HepG2 (cell line): Measurements from ENCODE around the gene TENT4B. TPM values are rescaled to one million over a fixed set of nuclear protein-coding genes. Genes with fewer than 3 reads are reported as not detected.

Experiments used
- BHLHE40 ChIP-seq: IDR thresholded peaks from 2 replicates; pipeline ENCODE4 v1.6.1; 2011; ENCODE audit warnings: low read length, improper control_type of control experiment
- RAD51 ChIP-seq: fragments of 450-650 bp; IDR thresholded peaks from 2 replicates; pipeline ENCODE4 v1.6.1; 2016; ENCODE audit warnings: borderline replicate concordance
- SP140L ChIP-seq: sonication (generic); formaldehyde crosslinking; IDR thresholded peaks from 2 replicates; pipeline ENCODE4 v1.4.0; 2020; ENCODE audit warnings: missing genetic modification reagents, borderline replicate concordance
- ZNF567 ChIP-seq: sonication (generic); formaldehyde crosslinking; IDR thresholded peaks from 2 replicates; pipeline ENCODE4 v1.8.1; 2023; ENCODE audit warnings: mild to moderate bottlenecking, missing genetic modification reagents, borderline replicate concordance
- ZNF740 ChIP-seq: sonication (generic); formaldehyde crosslinking; IDR thresholded peaks from 2 replicates; pipeline ENCODE4 v1.4.0; 2020; ENCODE audit warnings: missing genetic modification reagents
- polyA plus RNA-seq, 8 experiments: library from polyadenylated mRNA; depleted of rRNA in 3 of 8; stranded (reverse) in 7 of 8; unstranded in 1 of 8; fragments of >200 nt; fragmentation: Illumina TruSeq in 4 of 8; extraction: Trizol in 4 of 8; gene quantifications; 2 replicates each; pipeline versions ENCODE4 v1.2.1 to v1.2.3, GENCODE V29; 2011 to 2016; ENCODE audit warnings: low read depth in 4 of 8, missing spikeins in 1 of 8, mixed read lengths in 1 of 8; ENCODE audit not compliant: insufficient read depth in 1 of 8
- total RNA-seq, 5 experiments: library from RNA; depleted of rRNA; stranded (reverse); fragments of >200 nt; fragmentation: Illumina TruSeq; extraction: Trizol; gene quantifications; 2 replicates each; pipeline ENCODE4 v1.2.3, GENCODE V29; 2016; ENCODE audit warnings: low read depth in 1 of 5
- TF ChIP-seq, protein P1 (sequence below): sonication (generic); formaldehyde crosslinking; IDR thresholded peaks from 2 replicates; pipeline ENCODE4 v1.4.0; 2020; ENCODE audit warnings: missing genetic modification reagents
- TF ChIP-seq, protein P2 (sequence below): IDR thresholded peaks from 2 replicates; pipeline ENCODE4 v1.4.0; 2020; ENCODE audit warnings: mild to moderate bottlenecking, missing genetic modification reagents
- TF ChIP-seq, protein P3 (sequence below): sonication (generic); formaldehyde crosslinking; IDR thresholded peaks from 2 replicates; pipeline ENCODE4 v1.4.0; 2020; ENCODE audit warnings: missing genetic modification reagents
- TF ChIP-seq, protein P4 (sequence below): sonication (generic); formaldehyde crosslinking; IDR thresholded peaks from 2 replicates; pipeline ENCODE4 v1.9.0; 2021; ENCODE audit warnings: missing genetic modification reagents, borderline replicate concordance
- TF ChIP-seq, protein P5 (sequence below), 2 experiments: sonication (generic) in 1 of 2; formaldehyde crosslinking in 1 of 2; IDR thresholded peaks; 2 replicates each; pipeline versions ENCODE4 v1.6.1 to v1.9.0; 2014 to 2022; ENCODE audit warnings: antibody characterized with exemption in 1 of 2, borderline replicate concordance in 1 of 2, inconsistent platforms in 1 of 2, low read depth in 1 of 2, missing genetic modification reagents in 1 of 2

The TENT4B gene
- total and polyA plus RNA-seq, 2 of the 13 experiments (the other 11 are each of a cell fraction or from before 2014, with no cell fraction given) = 15.0 to 32.8 TPM

- TF ChIP-seq, protein P1, sequence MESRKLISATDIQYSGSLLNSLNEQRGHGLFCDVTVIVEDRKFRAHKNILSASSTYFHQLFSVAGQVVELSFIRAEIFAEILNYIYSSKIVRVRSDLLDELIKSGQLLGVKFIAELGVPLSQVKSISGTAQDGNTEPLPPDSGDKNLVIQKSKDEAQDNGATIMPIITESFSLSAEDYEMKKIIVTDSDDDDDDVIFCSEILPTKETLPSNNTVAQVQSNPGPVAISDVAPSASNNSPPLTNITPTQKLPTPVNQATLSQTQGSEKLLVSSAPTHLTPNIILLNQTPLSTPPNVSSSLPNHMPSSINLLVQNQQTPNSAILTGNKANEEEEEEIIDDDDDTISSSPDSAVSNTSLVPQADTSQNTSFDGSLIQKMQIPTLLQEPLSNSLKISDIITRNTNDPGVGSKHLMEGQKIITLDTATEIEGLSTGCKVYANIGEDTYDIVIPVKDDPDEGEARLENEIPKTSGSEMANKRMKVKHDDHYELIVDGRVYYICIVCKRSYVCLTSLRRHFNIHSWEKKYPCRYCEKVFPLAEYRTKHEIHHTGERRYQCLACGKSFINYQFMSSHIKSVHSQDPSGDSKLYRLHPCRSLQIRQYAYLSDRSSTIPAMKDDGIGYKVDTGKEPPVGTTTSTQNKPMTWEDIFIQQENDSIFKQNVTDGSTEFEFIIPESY (CRISPR knock-in tag) = no peak
- TF ChIP-seq ZNF740 (CRISPR knock-in tag) = no peak
- TF ChIP-seq, protein P2, sequence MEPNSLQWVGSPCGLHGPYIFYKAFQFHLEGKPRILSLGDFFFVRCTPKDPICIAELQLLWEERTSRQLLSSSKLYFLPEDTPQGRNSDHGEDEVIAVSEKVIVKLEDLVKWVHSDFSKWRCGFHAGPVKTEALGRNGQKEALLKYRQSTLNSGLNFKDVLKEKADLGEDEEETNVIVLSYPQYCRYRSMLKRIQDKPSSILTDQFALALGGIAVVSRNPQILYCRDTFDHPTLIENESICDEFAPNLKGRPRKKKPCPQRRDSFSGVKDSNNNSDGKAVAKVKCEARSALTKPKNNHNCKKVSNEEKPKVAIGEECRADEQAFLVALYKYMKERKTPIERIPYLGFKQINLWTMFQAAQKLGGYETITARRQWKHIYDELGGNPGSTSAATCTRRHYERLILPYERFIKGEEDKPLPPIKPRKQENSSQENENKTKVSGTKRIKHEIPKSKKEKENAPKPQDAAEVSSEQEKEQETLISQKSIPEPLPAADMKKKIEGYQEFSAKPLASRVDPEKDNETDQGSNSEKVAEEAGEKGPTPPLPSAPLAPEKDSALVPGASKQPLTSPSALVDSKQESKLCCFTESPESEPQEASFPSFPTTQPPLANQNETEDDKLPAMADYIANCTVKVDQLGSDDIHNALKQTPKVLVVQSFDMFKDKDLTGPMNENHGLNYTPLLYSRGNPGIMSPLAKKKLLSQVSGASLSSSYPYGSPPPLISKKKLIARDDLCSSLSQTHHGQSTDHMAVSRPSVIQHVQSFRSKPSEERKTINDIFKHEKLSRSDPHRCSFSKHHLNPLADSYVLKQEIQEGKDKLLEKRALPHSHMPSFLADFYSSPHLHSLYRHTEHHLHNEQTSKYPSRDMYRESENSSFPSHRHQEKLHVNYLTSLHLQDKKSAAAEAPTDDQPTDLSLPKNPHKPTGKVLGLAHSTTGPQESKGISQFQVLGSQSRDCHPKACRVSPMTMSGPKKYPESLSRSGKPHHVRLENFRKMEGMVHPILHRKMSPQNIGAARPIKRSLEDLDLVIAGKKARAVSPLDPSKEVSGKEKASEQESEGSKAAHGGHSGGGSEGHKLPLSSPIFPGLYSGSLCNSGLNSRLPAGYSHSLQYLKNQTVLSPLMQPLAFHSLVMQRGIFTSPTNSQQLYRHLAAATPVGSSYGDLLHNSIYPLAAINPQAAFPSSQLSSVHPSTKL (CRISPR knock-in tag) = 0 out of 2 replicates have a peak, but pooled peaks have one; percentile 8
- TF ChIP-seq BHLHE40 = no peak
- TF ChIP-seq ZNF567 = no peak
- TF ChIP-seq, protein P3, sequence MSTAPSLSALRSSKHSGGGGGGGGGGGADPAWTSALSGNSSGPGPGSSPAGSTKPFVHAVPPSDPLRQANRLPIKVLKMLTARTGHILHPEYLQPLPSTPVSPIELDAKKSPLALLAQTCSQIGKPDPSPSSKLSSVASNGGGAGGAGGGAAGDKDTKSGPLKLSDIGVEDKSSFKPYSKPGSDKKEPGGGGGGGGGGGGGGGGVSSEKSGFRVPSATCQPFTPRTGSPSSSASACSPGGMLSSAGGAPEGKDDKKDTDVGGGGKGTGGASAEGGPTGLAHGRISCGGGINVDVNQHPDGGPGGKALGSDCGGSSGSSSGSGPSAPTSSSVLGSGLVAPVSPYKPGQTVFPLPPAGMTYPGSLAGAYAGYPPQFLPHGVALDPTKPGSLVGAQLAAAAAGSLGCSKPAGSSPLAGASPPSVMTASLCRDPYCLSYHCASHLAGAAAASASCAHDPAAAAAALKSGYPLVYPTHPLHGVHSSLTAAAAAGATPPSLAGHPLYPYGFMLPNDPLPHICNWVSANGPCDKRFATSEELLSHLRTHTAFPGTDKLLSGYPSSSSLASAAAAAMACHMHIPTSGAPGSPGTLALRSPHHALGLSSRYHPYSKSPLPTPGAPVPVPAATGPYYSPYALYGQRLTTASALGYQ (CRISPR knock-in tag) = 0 out of 2 replicates have a peak, but pooled peaks have one; percentile 24
- no peak for TF ChIP-seq RAD51
- TF ChIP-seq, protein P4, sequence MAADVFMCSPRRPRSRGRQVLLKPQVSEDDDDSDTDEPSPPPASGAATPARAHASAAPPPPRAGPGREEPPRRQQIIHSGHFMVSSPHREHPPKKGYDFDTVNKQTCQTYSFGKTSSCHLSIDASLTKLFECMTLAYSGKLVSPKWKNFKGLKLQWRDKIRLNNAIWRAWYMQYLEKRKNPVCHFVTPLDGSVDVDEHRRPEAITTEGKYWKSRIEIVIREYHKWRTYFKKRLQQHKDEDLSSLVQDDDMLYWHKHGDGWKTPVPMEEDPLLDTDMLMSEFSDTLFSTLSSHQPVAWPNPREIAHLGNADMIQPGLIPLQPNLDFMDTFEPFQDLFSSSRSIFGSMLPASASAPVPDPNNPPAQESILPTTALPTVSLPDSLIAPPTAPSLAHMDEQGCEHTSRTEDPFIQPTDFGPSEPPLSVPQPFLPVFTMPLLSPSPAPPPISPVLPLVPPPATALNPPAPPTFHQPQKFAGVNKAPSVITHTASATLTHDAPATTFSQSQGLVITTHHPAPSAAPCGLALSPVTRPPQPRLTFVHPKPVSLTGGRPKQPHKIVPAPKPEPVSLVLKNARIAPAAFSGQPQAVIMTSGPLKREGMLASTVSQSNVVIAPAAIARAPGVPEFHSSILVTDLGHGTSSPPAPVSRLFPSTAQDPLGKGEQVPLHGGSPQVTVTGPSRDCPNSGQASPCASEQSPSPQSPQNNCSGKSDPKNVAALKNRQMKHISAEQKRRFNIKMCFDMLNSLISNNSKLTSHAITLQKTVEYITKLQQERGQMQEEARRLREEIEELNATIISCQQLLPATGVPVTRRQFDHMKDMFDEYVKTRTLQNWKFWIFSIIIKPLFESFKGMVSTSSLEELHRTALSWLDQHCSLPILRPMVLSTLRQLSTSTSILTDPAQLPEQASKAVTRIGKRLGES (CRISPR knock-in tag) = no peak
- no peak for TF ChIP-seq SP140L (CRISPR knock-in tag)
- TF ChIP-seq, protein P5, sequence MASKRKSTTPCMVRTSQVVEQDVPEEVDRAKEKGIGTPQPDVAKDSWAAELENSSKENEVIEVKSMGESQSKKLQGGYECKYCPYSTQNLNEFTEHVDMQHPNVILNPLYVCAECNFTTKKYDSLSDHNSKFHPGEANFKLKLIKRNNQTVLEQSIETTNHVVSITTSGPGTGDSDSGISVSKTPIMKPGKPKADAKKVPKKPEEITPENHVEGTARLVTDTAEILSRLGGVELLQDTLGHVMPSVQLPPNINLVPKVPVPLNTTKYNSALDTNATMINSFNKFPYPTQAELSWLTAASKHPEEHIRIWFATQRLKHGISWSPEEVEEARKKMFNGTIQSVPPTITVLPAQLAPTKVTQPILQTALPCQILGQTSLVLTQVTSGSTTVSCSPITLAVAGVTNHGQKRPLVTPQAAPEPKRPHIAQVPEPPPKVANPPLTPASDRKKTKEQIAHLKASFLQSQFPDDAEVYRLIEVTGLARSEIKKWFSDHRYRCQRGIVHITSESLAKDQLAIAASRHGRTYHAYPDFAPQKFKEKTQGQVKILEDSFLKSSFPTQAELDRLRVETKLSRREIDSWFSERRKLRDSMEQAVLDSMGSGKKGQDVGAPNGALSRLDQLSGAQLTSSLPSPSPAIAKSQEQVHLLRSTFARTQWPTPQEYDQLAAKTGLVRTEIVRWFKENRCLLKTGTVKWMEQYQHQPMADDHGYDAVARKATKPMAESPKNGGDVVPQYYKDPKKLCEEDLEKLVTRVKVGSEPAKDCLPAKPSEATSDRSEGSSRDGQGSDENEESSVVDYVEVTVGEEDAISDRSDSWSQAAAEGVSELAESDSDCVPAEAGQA (IDR thresholded peaks at IDR 0.05; ENCODE audit: low read depth) = no peak
- TF ChIP-seq, protein P5 (CRISPR knock-in tag; IDR thresholded peaks at IDR 0.05; ENCODE audit: borderline replicate concordance) = 0 out of 2 replicates have a peak, but pooled peaks have one; percentile 42
Observed at GRCh38 chr16:50213939-50214519, 60.9 kb downstream of the TENT4B start (continued).
